CD4-positive, alpha-beta T cell (primary cell): ENCODE data around the gene SH2D1B. TPM values are rescaled to one million over a fixed set of nuclear protein-coding genes. Genes with fewer than 3 reads are reported as not detected.

Experiments used
- ATAC-seq: fragments of 200-7000 bp; cut with Tn5 transposase; one replicate; pipeline ENCODE4 v1.10.0; 2022; ENCODE audit warnings: mild to moderate bottlenecking; ENCODE audit not compliant: poor library complexity
- CTCF ChIA-PET: fragments of 350-600 bp; sonication (Branson Sonifier 250); formaldehyde crosslinking; loops from one replicate; lab custom pipeline; 2021; ENCODE audit warnings: antibody characterized with exemption, inconsistent platforms; lab: Charles Lee
- POLR2A ChIA-PET: fragments of 350-600 bp; sonication (Branson Sonifier 250); formaldehyde crosslinking; loops from one replicate; lab custom pipeline; 2021; ENCODE audit warnings: antibody characterized with exemption, inconsistent platforms; lab: Charles Lee
- DNase-seq, 14 experiments: peaks; one replicate each; pipeline ENCODE4 v3.0.0-alpha.2; 2013 to 2020; ENCODE audit warnings: mixed read lengths in 2 of 14
- H3K27ac ChIP-seq, 2 donors: one replicate each; pipeline versions ENCODE4 v1.5.1 to v1.7.0; 2013; ENCODE audit warnings: low read length in 2 of 2, low read depth in 1 of 2, mild to moderate bottlenecking in 1 of 2
- H3K27me3 ChIP-seq, 2 experiments: 1 replicate in 1 of 2; 2 replicates in 1 of 2; pipeline versions ENCODE4 v1.6.1 to v1.7.0; 2013; ENCODE audit warnings: low read length in 2 of 2, control low read depth in 1 of 2, mild to moderate bottlenecking in 1 of 2, moderate library complexity in 1 of 2; ENCODE audit not compliant: insufficient read depth in 2 of 2, control insufficient read depth in 1 of 2
- H3K36me3 ChIP-seq: one replicate; pipeline ENCODE4 v1.6.1; 2013; ENCODE audit warnings: low read length, control low read depth; ENCODE audit not compliant: insufficient read depth
- H3K4me1 ChIP-seq: one replicate; pipeline ENCODE4 v1.6.1; 2013; ENCODE audit warnings: low read length, control low read depth; ENCODE audit not compliant: insufficient read depth
- H3K4me3 ChIP-seq: one replicate; pipeline ENCODE4 v1.5.1; 2013; ENCODE audit warnings: mild to moderate bottlenecking, low read length, moderate library complexity
- H3K9me3 ChIP-seq, 2 experiments: 1 replicate in 1 of 2; 2 replicates in 1 of 2; pipeline versions ENCODE4 v1.6.1 to v1.7.0; 2013; ENCODE audit warnings: low read length in 2 of 2, mild to moderate bottlenecking in 2 of 2, control low read depth in 1 of 2, moderate library complexity in 1 of 2; ENCODE audit not compliant: control insufficient read depth in 1 of 2, insufficient read depth in 1 of 2
- H3K27ac Mint-ChIP-seq: one replicate; pipeline ENCODE4 v1.8.0; 2020; ENCODE audit warnings: mixed read lengths
- H3K27me3 Mint-ChIP-seq: one replicate; pipeline ENCODE4 v1.8.0; 2021; ENCODE audit warnings: mixed read lengths
- H3K36me3 Mint-ChIP-seq: one replicate; pipeline ENCODE4 v1.8.0; 2021; ENCODE audit warnings: low read depth, mixed read lengths
- H3K4me1 Mint-ChIP-seq: one replicate; pipeline ENCODE4 v1.8.0; 2021; ENCODE audit warnings: low read depth, mixed read lengths
- H3K4me3 Mint-ChIP-seq: one replicate; pipeline ENCODE4 v1.8.0; 2020; ENCODE audit warnings: mild to moderate bottlenecking, mixed read lengths
- H3K9me3 Mint-ChIP-seq: one replicate; pipeline ENCODE4 v1.8.0; 2020; ENCODE audit warnings: mixed read lengths
- CTCF ChIP-seq: fragments of 200-600 bp; IDR thresholded peaks from one replicate; pipeline ENCODE4 v1.8.0; 2022; ENCODE audit warnings: antibody characterized with exemption, mild to moderate bottlenecking
- intact Hi-C, 2 experiments: fragments of 100-400 bp; cut with DNase I in 1 of 2; cut with micrococcal nuclease in 1 of 2; formaldehyde crosslinking; loops; one replicate each; pipeline versions ENCODE4 v1.15.1 to v1.9.0; 2023 to 2025; cut with DNase I, micrococcal nuclease
- total RNA-seq, 174 experiments: library from RNA in 2 of 174; stranded (reverse) in 2 of 174; gene quantifications; one replicate each; pipeline ENCODE4 v1.2.3 and lab custom pipeline; 2021 to 2026

Gene SH2D1B
- total RNA-seq, 2 experiments from 2014 or later, result not detected

DNA sequence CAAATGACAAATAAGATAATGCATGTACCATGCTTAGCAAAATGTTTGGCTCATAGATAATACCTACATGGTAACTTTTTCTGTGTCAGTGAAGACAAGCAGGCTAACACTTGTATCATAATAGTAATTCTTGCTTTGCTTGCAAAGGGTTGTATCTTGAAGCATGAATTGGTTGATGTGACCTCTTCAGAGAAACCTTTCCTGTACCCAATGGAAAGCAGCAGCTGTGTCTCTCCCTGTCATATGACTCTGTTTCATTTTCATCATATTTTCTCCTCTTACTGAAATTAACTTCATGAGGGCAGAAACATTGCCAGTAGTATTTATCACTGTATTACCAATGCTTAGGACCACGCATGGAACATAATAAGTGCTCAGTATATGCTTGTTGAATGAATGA, 4.4 kb downstream of the SH2D1B start:
- Histone ChIP-seq H3K27me3 (peaks cover 5 to 8% of the 10 kb centered on the region in 2 experiments), H3K4me3 (no peak overlapping the region), H3K27ac (no peak overlapping the region), H3K36me3 (no peaks in the 10 kb centered on the region), H3K9me3 (no peaks in the 10 kb centered on the region), H3K4me1 (no peaks in the 10 kb centered on the region)
- no peak for DNase-seq
- no peaks in the 10 kb centered on the region for H3K36me3 Mint-ChIP-seq
- no peak overlapping the region for H3K4me3 Mint-ChIP-seq
- ChIA-PET CTCF (no interaction called here), POLR2A (no interaction called here)
- no peak for TF ChIP-seq CTCF
- no peaks in the 10 kb centered on the region for H3K9me3 Mint-ChIP-seq
- H3K27ac Mint-ChIP-seq, result no peak overlapping the region
- intact Hi-C loops, result no loop called here
- H3K27me3 Mint-ChIP-seq, result peaks cover 23% of the 10 kb centered on the region
- no peak for ATAC-seq
- no peaks in the 10 kb centered on the region for H3K4me1 Mint-ChIP-seq

- Mint-ChIP-seq H3K27me3 (peaks cover 24% of the 10 kb centered on the region), H3K27ac (no peak overlapping the region), H3K9me3 (no peaks in the 10 kb centered on the region), H3K36me3 (no peaks in the 10 kb centered on the region), H3K4me1 (no peaks in the 10 kb centered on the region), H3K4me3 (no peak overlapping the region)
- no peak for TF ChIP-seq CTCF
- Histone ChIP-seq H3K4me3 (no peak overlapping the region), H3K27me3 (peaks cover 1 to 2% of the 10 kb centered on the region in 2 experiments), H3K9me3 (no peaks in the 10 kb centered on the region), H3K4me1 (no peaks in the 10 kb centered on the region), H3K36me3 (no peaks in the 10 kb centered on the region), H3K27ac (no peak overlapping the region)
- ATAC-seq (no peak), DNase-seq (no peak)
- POLR2A ChIA-PET, result no interaction called here
- CTCF ChIA-PET, result no interaction called here
- intact Hi-C loops, result no loop called here
These were observed 5.1 kb downstream of the SH2D1B start for GRCh38 chr1:162406811-162407210.

DNA sequence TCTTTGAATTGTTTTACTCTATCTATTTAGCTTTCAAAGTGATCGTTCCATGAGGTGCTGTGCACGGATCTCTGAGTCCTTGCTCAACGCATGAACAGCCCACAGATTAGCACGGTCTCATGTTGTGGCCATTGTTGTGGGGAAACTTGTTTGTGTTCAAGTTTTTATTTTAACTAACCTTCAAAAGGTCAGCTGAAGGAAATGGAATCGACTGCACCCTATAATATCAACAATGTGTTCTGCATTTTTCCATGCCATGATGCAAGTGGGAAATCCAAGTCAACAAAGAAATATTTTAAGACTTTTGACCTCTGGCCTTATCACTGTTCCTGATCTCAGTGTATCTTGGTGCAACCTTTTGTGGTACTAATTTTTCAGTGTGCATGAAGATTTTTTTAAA, 6.1 kb downstream of the SH2D1B start:
- intact Hi-C loops, result no loop called here
- Histone ChIP-seq H3K9me3 (no peaks in the 10 kb centered on the region), H3K4me1 (no peaks in the 10 kb centered on the region), H3K27ac (no peak overlapping the region), H3K36me3 (no peaks in the 10 kb centered on the region), H3K4me3 (no peak overlapping the region), H3K27me3 (no peaks in the 10 kb centered on the region)
- no peaks in the 10 kb centered on the region for H3K36me3 Mint-ChIP-seq
- H3K4me3 Mint-ChIP-seq, result no peak overlapping the region
- H3K27ac Mint-ChIP-seq, result no peak overlapping the region
- ChIA-PET CTCF (no interaction called here), POLR2A (no interaction called here)
- DNase-seq (no peak), ATAC-seq (no peak)
- no peak for TF ChIP-seq CTCF
- no peaks in the 10 kb centered on the region for H3K4me1 Mint-ChIP-seq
- H3K27me3 Mint-ChIP-seq, result peaks cover 24% of the 10 kb centered on the region
- H3K9me3 Mint-ChIP-seq, result no peaks in the 10 kb centered on the region
